GM18505 (cell line): ENCODE measurements around the gene HTR2B.
"Not testable (repeated sequence)": the region's sequence is repeated elsewhere in the genome, so short reads cannot be mapped to it uniquely, and the experiment has no call there.

Experiments
- ATAC-seq: cut with Tn5 transposase; IDR thresholded peaks from one replicate; pipeline ENCODE4 v1.9.1; 2021; ENCODE audit not compliant: unreplicated experiment
- POLR2A ChIP-seq: IDR thresholded peaks from 4 replicates; pipeline ENCODE4 v1.6.1; 2011; ENCODE audit warnings: borderline replicate concordance; ENCODE audit not compliant: insufficient read depth, insufficient read length; ENCODE audit errors: extremely low read depth

Gene HTR2B

GRCh38 chr2:231127480-231127879 lies 2.6 kb upstream of the HTR2B start:
- TF ChIP-seq POLR2A: no peak
- no peak for ATAC-seq

GRCh38 chr2:231126123-231126522 lies 1.3 kb upstream of the HTR2B start:
- no peak for TF ChIP-seq POLR2A
- ATAC-seq: no peak

- no peak for TF ChIP-seq POLR2A
- no peak for ATAC-seq
Measured at GRCh38 chr2:231123362-231123898, 1.4 kb downstream of the HTR2B start.

GRCh38 chr2:231118614-231118942 lies 6.3 kb downstream of the HTR2B start:
- ATAC-seq: no peak
- TF ChIP-seq POLR2A: no peak

GRCh38 chr2:231117922-231118613 lies 6.8 kb downstream of the HTR2B start:
- ATAC-seq: no peak
- no peak for TF ChIP-seq POLR2A

GRCh38 chr2:231117148-231117547 lies 7.7 kb downstream of the HTR2B start:
- ATAC-seq: no peak
- TF ChIP-seq POLR2A: no peak

- no peak for ATAC-seq
- no peak for TF ChIP-seq POLR2A
Measured at GRCh38 chr2:231115651-231116050, 9.2 kb downstream of the HTR2B start.

- no peak for ATAC-seq
- TF ChIP-seq POLR2A: no peak
Measured at GRCh38 chr2:231113489-231113888, 11.4 kb downstream of the HTR2B start.

GRCh38 chr2:231111987-231112386 lies 12.9 kb downstream of the HTR2B start:
- TF ChIP-seq POLR2A: no peak
- ATAC-seq: no peak

GRCh38 chr2:231110551-231110950 lies 14.3 kb downstream of the HTR2B start:
- no peak for ATAC-seq
- TF ChIP-seq POLR2A: no peak

GRCh38 chr2:231104115-231104713 lies 20.6 kb downstream of the HTR2B start:
- no peak for TF ChIP-seq POLR2A
- ATAC-seq: no peak

GRCh38 chr2:231102772-231103171 lies 22.1 kb downstream of the HTR2B start:
- no peak for ATAC-seq
- no peak for TF ChIP-seq POLR2A

GRCh38 chr2:231100990-231101389 lies 23.9 kb downstream of the HTR2B start:
- TF ChIP-seq POLR2A: no peak

GRCh38 chr2:231100321-231100720 lies 24.5 kb downstream of the HTR2B start:
- ATAC-seq: not testable (repeated sequence)

More at GRCh38 chr2:231100990-231101389, 23.9 kb downstream of the HTR2B start:
- ATAC-seq: no peak

GRCh38 chr2:231099918-231100317 lies 24.9 kb downstream of the HTR2B start:
- TF ChIP-seq POLR2A: no peak
- no peak for ATAC-seq

GRCh38 chr2:231094736-231095346 lies 30.0 kb downstream of the HTR2B start:
- ATAC-seq: no peak
- TF ChIP-seq POLR2A: no peak
